ENCODE data around the gene TMEM202.

Gene TMEM202

GRCh38 chr15:72397796-72398588 lies at the start of gene TMEM202:
TSS of gene TMEM202 (plus strand) at chr15:72398305. CDS start at chr15:72398327, 22 bp downstream.
- H3K4me2 ChIP-seq (ENCODE audit: low read depth, low read length, poor library complexity, severe bottlenecking): no peak within 1 kb of the TSS
- no peaks in the 10 kb centered on the region for H4K20me1 ChIP-seq (ENCODE audit: insufficient read depth, low read length, poor library complexity, severe bottlenecking)
- H3K9me2 ChIP-seq (replicated peaks; ENCODE audit: low read depth, low read length): no peaks in the 10 kb centered on the region
- no peaks in the 10 kb centered on the region for H3K79me2 ChIP-seq (ENCODE audit: insufficient read depth, low read length)
- H3F3A ChIP-seq (ENCODE audit: low read depth): no peaks in the 10 kb centered on the region
- no peak within 1 kb of the TSS for H2AFZ ChIP-seq (ENCODE audit: low read length)
- no peaks in the 10 kb centered on the region for H3K27me3 ChIP-seq (ENCODE audit: insufficient read depth, low read length, poor library complexity, severe bottlenecking)
- H3K36me3 ChIP-seq (ENCODE audit: insufficient read depth, low read length): no peaks in the 10 kb centered on the region
- H3K4me1 ChIP-seq (ENCODE audit: insufficient read depth, low read length, poor library complexity, severe bottlenecking): no peaks in the 10 kb centered on the region
- TF ChIP-seq EZH2phosphoT487 (IDR thresholded peaks at IDR 0.05; ENCODE audit: borderline replicate concordance) (no peak), CTCF (conservative IDR thresholded peaks at IDR 0.05; ENCODE audit: low read length) (no peak)
- H3K9ac ChIP-seq (ENCODE audit: low read depth, low read length, poor library complexity, severe bottlenecking): no peak within 1 kb of the TSS
- H3K4me3 ChIP-seq (ENCODE audit: low read length, poor library complexity, severe bottlenecking): no peak within 1 kb of the TSS
- H3K9me3 ChIP-seq (ENCODE audit: insufficient read depth, low read depth, low read length): no peaks in the 10 kb centered on the region

- no peak overlapping the region for H3K4me2 ChIP-seq (ENCODE audit: low read depth, low read length, poor library complexity, severe bottlenecking)
- H2AFZ ChIP-seq (ENCODE audit: low read length): no peak overlapping the region
- H3K79me2 ChIP-seq (ENCODE audit: insufficient read depth, low read length): no peaks in the 10 kb centered on the region
- H4K20me1 ChIP-seq (ENCODE audit: insufficient read depth, low read length, poor library complexity, severe bottlenecking): no peaks in the 10 kb centered on the region
- no peak overlapping the region for H3K4me3 ChIP-seq (ENCODE audit: low read length, poor library complexity, severe bottlenecking)
- H3K27me3 ChIP-seq (ENCODE audit: insufficient read depth, low read length, poor library complexity, severe bottlenecking): no peaks in the 10 kb centered on the region
- no peaks in the 10 kb centered on the region for H3K9me3 ChIP-seq (ENCODE audit: insufficient read depth, low read depth, low read length)
- H3K9me2 ChIP-seq (replicated peaks; ENCODE audit: low read depth, low read length): no peaks in the 10 kb centered on the region
- H3K36me3 ChIP-seq (ENCODE audit: insufficient read depth, low read length): peaks cover 66% of the 10 kb centered on the region; the same call in 1 of the 2 replicates
- H3F3A ChIP-seq (ENCODE audit: low read depth): no peaks in the 10 kb centered on the region
- no peaks in the 10 kb centered on the region for H3K4me1 ChIP-seq (ENCODE audit: insufficient read depth, low read length, poor library complexity, severe bottlenecking)
- TF ChIP-seq CTCF (conservative IDR thresholded peaks at IDR 0.05; ENCODE audit: low read length) (no peak), EZH2phosphoT487 (IDR thresholded peaks at IDR 0.05; ENCODE audit: borderline replicate concordance) (no peak)
- no peak overlapping the region for H3K9ac ChIP-seq (ENCODE audit: low read depth, low read length, poor library complexity, severe bottlenecking)
Observed at GRCh38 chr15:72353266-72353665, 44.8 kb upstream of the TMEM202 start.

GRCh38 chr15:72354496-72354895 lies 43.6 kb upstream of the TMEM202 start:
- Histone ChIP-seq H3K9me3 (ENCODE audit: insufficient read depth, low read depth, low read length) (no peaks in the 10 kb centered on the region), H2AFZ (ENCODE audit: low read length) (no peak overlapping the region), H3F3A (ENCODE audit: low read depth) (no peaks in the 10 kb centered on the region), H3K9ac (ENCODE audit: low read depth, low read length, poor library complexity, severe bottlenecking) (no peak overlapping the region), H3K4me1 (ENCODE audit: insufficient read depth, low read length, poor library complexity, severe bottlenecking) (no peaks in the 10 kb centered on the region), H3K4me3 (ENCODE audit: low read length, poor library complexity, severe bottlenecking) (no peak overlapping the region), H4K20me1 (ENCODE audit: insufficient read depth, low read length, poor library complexity, severe bottlenecking) (no peaks in the 10 kb centered on the region), H3K9me2 (replicated peaks; ENCODE audit: low read depth, low read length) (no peaks in the 10 kb centered on the region), H3K27me3 (ENCODE audit: insufficient read depth, low read length, poor library complexity, severe bottlenecking) (no peaks in the 10 kb centered on the region), H3K79me2 (ENCODE audit: insufficient read depth, low read length) (no peaks in the 10 kb centered on the region), H3K36me3 (ENCODE audit: insufficient read depth, low read length) (peaks cover 55% of the 10 kb centered on the region; the same call in 1 of the 2 replicates), H3K4me2 (ENCODE audit: low read depth, low read length, poor library complexity, severe bottlenecking) (no peak overlapping the region)
- TF ChIP-seq CTCF (conservative IDR thresholded peaks at IDR 0.05; ENCODE audit: low read length) (no peak), EZH2phosphoT487 (IDR thresholded peaks at IDR 0.05; ENCODE audit: borderline replicate concordance) (no peak)

All from Loucy (cell line).